ENCODE data around the gene KRTAP1-3. TPM values are rescaled to one million over a fixed set of nuclear protein-coding genes. Genes with fewer than 3 reads are reported as not detected.
A peak's percentile ranks its signal among the peaks of the same experiment; 100 is the strongest.
"Not testable (repeated sequence)": the region's sequence is repeated elsewhere in the genome, so short reads cannot be mapped to it uniquely, and the experiment has no call there.

KRTAP1-3 gene
- total RNA-seq, 1 donor: not detected

GRCh38 chr17:41042953-41043352 lies 8.3 kb upstream of the KRTAP1-3 start:
- H3K27me3 ChIP-seq (ENCODE audit: insufficient read depth, low read length): no peaks in the 10 kb centered on the region
- TF ChIP-seq CTCF (IDR thresholded peaks at IDR 0.05; ENCODE audit: extremely low read depth, low read depth, low read length): no peak

GRCh38 chr17:41040783-41041571 lies 6.3 kb upstream of the KRTAP1-3 start, which contains the start of gene KRTAP1-1:
TSS of gene KRTAP1-1 (minus strand) at chr17:41041450. CDS start at chr17:41041397, 53 bp downstream.
- H3K79me2 ChIP-seq (ENCODE audit: insufficient read depth, low read length); H3K27me3 ChIP-seq (ENCODE audit: insufficient read depth, low read length); H3K9me3 ChIP-seq (ENCODE audit: low read depth, low read length); H4K20me1 ChIP-seq (ENCODE audit: insufficient read depth, low read length); H3K36me3 ChIP-seq (ENCODE audit: insufficient read depth, low read length): not testable (repeated sequence)
- peak; percentile 89 for DNase-seq (ENCODE audit: insufficient read length, low spot score, missing footprints)
- peak within 1 kb of the TSS; percentile 70 for H3K27ac ChIP-seq (ENCODE audit: low read depth, low read length)
- peak within 1 kb of the TSS; percentile 35 for H2AFZ ChIP-seq (ENCODE audit: low read length)
- H3K4me3 ChIP-seq (ENCODE audit: insufficient read depth, low read length): peak within 1 kb of the TSS; percentile 54
- H3K4me2 ChIP-seq (ENCODE audit: insufficient read depth, low read length): peak within 1 kb of the TSS; percentile 38
- peaks cover 42% of the 10 kb centered on the region for H3K4me1 ChIP-seq (ENCODE audit: insufficient read depth, low read length)

More at GRCh38 chr17:41042953-41043352, 8.3 kb upstream of the KRTAP1-3 start:
- Histone ChIP-seq H3K4me1 (ENCODE audit: insufficient read depth, low read length) (peaks cover 45% of the 10 kb centered on the region), H3K4me3 (ENCODE audit: insufficient read depth, low read length) (no peak overlapping the region), H2AFZ (ENCODE audit: low read length) (no peak overlapping the region), H3K9me3 (ENCODE audit: low read depth, low read length) (no peaks in the 10 kb centered on the region), H3K4me2 (ENCODE audit: insufficient read depth, low read length) (no peak overlapping the region), H3K27ac (ENCODE audit: low read depth, low read length) (peak overlapping the region; percentile 70), H3K36me3 (ENCODE audit: insufficient read depth, low read length) (no peaks in the 10 kb centered on the region), H3K79me2 (ENCODE audit: insufficient read depth, low read length) (peaks cover 5% of the 10 kb centered on the region), H4K20me1 (ENCODE audit: insufficient read depth, low read length) (no peaks in the 10 kb centered on the region)
- DNase-seq (ENCODE audit: insufficient read length, low spot score, missing footprints): no peak

GRCh38 chr17:41037853-41038350 lies 3.2 kb upstream of the KRTAP1-3 start:
- H3K36me3 ChIP-seq (ENCODE audit: insufficient read depth, low read length): no peaks in the 10 kb centered on the region
- no peak overlapping the region for H2AFZ ChIP-seq (ENCODE audit: low read length)
- peaks cover 42% of the 10 kb centered on the region for H3K4me1 ChIP-seq (ENCODE audit: insufficient read depth, low read length)
- no peak overlapping the region for H3K27ac ChIP-seq (ENCODE audit: low read depth, low read length)
- no peak overlapping the region for H3K4me2 ChIP-seq (ENCODE audit: insufficient read depth, low read length)
- no peaks in the 10 kb centered on the region for H3K27me3 ChIP-seq (ENCODE audit: insufficient read depth, low read length)
- H4K20me1 ChIP-seq (ENCODE audit: insufficient read depth, low read length): no peaks in the 10 kb centered on the region
- TF ChIP-seq CTCF (IDR thresholded peaks at IDR 0.05; ENCODE audit: extremely low read depth, low read depth, low read length): no peak
- H3K4me3 ChIP-seq (ENCODE audit: insufficient read depth, low read length): no peak overlapping the region
- no peak for DNase-seq (ENCODE audit: insufficient read length, low spot score, missing footprints)
- H3K79me2 ChIP-seq (ENCODE audit: insufficient read depth, low read length): peaks cover 5% of the 10 kb centered on the region
- no peaks in the 10 kb centered on the region for H3K9me3 ChIP-seq (ENCODE audit: low read depth, low read length)

- Histone ChIP-seq H3K36me3 (ENCODE audit: insufficient read depth, low read length) (no peaks in the 10 kb centered on the region), H3K4me1 (ENCODE audit: insufficient read depth, low read length) (peaks cover 30% of the 10 kb centered on the region), H3K4me2 (ENCODE audit: insufficient read depth, low read length) (no peak within 1 kb of the TSS), H4K20me1 (ENCODE audit: insufficient read depth, low read length) (no peaks in the 10 kb centered on the region), H3K27me3 (ENCODE audit: insufficient read depth, low read length) (no peaks in the 10 kb centered on the region), H3K79me2 (ENCODE audit: insufficient read depth, low read length) (no peaks in the 10 kb centered on the region), H3K4me3 (ENCODE audit: insufficient read depth, low read length) (no peak within 1 kb of the TSS), H2AFZ (ENCODE audit: low read length) (no peak within 1 kb of the TSS), H3K9me3 (ENCODE audit: low read depth, low read length) (no peaks in the 10 kb centered on the region), H3K27ac (ENCODE audit: low read depth, low read length) (no peak within 1 kb of the TSS)
- TF ChIP-seq CTCF (IDR thresholded peaks at IDR 0.05; ENCODE audit: extremely low read depth, low read depth, low read length): no peak
- no peak for DNase-seq (ENCODE audit: insufficient read length, low spot score, missing footprints)
Measured at GRCh38 chr17:41029633-41030245, 4.9 kb downstream of the KRTAP1-3 start, which contains the start of gene KRTAP1-4. TSS of gene KRTAP1-4 (minus strand) at chr17:41030195. CDS start at chr17:41030078, 117 bp downstream.
